ENCODE data around the gene ADAMTSL3.

The ADAMTSL3 gene, protein sequence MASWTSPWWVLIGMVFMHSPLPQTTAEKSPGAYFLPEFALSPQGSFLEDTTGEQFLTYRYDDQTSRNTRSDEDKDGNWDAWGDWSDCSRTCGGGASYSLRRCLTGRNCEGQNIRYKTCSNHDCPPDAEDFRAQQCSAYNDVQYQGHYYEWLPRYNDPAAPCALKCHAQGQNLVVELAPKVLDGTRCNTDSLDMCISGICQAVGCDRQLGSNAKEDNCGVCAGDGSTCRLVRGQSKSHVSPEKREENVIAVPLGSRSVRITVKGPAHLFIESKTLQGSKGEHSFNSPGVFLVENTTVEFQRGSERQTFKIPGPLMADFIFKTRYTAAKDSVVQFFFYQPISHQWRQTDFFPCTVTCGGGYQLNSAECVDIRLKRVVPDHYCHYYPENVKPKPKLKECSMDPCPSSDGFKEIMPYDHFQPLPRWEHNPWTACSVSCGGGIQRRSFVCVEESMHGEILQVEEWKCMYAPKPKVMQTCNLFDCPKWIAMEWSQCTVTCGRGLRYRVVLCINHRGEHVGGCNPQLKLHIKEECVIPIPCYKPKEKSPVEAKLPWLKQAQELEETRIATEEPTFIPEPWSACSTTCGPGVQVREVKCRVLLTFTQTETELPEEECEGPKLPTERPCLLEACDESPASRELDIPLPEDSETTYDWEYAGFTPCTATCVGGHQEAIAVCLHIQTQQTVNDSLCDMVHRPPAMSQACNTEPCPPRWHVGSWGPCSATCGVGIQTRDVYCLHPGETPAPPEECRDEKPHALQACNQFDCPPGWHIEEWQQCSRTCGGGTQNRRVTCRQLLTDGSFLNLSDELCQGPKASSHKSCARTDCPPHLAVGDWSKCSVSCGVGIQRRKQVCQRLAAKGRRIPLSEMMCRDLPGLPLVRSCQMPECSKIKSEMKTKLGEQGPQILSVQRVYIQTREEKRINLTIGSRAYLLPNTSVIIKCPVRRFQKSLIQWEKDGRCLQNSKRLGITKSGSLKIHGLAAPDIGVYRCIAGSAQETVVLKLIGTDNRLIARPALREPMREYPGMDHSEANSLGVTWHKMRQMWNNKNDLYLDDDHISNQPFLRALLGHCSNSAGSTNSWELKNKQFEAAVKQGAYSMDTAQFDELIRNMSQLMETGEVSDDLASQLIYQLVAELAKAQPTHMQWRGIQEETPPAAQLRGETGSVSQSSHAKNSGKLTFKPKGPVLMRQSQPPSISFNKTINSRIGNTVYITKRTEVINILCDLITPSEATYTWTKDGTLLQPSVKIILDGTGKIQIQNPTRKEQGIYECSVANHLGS (N-terminal part only)

DNA sequence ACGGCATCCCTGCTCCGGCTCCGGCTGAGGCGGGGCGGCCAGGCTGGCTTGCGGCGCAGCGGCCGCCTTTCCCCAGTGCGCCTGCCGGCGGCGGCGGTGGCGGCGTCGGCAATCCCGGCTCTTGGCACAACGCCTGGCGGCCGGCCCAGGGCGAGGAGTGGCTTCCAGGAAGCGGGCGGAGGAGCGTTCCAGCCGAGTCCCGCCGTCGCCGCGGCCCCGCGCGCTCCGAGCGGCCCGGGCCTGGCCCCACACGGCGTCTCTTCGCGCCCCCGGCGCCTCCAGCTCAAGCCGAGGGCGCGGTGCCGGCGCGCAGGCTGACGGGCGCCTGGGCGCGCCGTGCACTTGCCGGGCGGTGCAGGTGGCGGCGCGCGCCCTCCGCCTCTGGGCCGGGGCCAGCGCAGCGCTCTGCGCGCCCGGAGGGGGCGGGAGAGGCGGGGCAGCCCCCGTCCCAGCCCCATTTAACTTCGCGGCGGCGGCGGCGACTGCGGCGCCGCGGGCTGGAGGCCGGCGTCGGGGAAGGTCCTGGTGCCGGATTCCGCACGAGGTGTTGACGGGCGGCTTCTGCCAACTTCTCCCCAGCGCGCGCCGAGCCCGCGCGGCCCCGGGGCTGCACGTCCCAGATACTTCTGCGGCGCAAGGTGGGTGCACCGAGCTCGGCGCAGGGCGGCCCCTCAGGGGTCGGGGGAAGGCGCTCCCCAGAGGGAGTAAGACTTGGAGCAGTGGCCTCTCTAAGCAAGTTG is at the start of gene ADAMTSL3:
ADAMTSL3 (plus strand) TSS at position 485 of the 740 bp plus-strand sequence. CDS start 1,639 bp downstream, outside the sequence.
- peak; percentile 0 for DNase-seq

DNA sequence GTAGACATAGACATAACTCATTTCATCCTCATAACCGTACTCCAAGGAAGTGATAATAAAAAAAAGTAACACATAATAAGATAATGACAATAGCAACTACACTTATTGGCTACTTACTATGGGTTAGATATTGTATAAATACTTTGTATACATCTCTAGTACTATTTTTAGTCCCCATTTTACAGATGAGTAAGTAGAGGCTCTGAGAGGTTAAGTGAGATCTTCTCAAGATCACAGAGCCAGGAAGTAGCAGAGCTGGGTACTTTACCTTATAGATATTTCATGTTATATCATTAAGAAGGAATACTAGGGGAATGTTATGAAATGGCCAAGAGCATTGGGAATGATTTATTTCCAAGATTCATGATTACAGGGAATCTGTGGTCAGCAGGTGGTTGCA is 49.4 kb upstream of the ADAMTSL3 start:
- no peak for DNase-seq

DNA sequence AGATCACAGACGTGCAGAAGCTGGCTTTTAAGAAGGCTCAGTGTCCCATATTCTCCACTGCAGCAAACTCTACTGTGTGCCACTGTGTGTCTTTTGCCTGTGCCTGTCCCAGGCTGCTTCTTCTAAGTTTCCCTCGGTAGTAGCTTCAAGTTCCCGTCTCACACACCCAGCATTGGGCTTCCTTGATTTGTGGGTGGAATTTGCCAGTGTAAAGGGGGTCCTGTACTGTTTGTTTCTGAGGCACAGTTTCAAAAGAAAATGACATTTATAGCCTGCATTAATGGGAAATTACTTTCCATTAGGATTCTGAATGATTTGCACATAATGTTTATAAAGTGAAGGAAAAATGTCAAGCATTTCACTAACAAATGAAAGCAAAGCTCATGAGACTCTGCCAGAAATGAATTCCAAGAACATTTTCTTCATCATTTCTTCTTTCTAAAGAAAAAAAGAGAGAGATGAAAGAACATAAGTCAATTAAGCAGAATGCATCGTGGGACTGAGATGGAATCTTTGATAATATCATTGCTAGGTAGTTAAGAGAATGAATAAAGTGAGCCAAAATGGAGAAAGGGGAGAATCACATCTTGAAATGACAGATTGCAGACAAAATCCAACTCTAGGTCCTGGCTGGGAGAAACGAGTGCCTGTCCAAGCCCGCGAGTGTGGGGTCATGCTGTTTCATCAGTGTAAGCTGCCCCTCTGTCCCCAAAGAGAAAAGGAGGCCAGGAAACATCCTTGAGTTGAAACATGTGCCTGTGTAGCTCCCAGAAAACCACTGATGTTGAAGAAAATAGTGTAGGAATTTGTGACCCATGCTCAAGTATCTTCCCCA is 48.6 kb upstream of the ADAMTSL3 start:
- no peak for DNase-seq

DNA sequence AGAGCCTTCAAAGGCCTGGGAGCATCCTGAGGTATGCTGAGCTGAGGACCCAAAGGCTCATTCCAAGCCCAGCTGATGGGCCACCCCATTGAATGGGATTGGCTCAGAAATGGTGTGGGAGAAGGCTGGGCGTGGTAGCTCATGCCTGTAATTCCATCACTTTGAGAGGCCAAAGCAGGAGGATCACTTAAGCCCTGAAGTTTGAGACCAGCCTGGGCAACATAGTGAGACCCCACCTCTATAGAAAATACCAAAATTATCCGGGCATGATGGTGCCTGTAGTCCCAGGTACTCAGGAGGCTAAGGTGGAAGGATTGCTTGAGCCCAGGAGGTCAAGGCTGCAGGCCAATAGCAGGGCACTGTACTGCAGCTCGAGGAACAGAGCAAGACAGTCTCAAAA is 43.8 kb upstream of the ADAMTSL3 start:
- no peak for DNase-seq

DNA sequence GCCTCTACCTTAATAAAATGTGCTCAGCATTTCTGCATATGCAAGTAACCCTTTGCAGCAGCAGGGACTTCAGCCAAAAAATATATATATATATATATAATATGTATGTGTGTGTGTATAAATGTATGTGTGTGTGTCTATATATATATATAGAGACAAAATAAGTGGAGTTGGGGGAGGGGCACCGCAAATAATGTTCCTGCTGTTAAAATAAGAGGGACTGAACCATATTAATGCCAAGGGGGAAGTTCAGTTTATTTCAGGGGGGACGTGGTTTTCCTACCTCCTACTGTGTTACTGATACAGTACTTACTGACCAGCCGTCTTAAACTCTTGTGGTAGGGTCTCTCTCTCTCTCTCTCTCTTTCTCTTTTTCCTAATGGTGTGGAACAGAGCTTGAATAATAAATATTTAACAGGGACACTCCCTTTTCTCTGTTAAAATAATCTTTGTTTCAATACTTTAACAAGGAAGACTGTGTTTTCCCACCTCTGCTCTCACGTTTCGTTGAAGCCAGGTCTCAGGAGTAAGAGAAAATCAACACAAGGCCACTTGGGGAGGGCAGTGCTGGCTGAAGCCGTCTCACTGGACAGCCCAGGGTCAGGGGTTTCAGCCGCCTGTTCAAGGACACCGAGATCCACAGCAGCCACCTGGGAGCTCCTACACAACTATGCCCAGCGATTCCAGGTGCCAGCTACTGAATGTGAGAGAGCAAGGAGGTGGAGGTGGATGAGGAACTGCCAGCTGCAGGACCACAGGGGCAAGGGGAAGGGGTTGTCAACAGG is 42.8 kb upstream of the ADAMTSL3 start:
- DNase-seq: no peak

DNA sequence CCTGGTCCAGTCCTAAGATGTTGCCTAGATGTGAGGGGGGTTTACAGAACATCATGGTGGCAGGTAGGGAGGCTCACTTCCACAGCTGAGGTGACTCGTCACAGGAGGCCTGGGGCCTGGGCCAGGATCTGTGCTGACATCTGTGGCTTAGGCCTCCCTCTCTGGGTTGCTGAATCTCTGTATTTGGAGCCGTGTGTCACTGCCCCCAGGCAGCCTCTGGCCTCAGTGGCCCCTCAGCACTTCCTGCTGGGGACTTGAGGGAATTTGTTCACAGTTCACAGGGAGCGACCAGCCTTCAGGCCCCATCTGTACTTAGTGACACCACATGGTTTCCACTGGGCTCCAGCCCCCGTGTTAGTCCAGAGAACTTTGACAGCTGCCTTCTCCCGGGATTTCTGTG is 41.7 kb upstream of the ADAMTSL3 start:
- DNase-seq: no peak

DNA sequence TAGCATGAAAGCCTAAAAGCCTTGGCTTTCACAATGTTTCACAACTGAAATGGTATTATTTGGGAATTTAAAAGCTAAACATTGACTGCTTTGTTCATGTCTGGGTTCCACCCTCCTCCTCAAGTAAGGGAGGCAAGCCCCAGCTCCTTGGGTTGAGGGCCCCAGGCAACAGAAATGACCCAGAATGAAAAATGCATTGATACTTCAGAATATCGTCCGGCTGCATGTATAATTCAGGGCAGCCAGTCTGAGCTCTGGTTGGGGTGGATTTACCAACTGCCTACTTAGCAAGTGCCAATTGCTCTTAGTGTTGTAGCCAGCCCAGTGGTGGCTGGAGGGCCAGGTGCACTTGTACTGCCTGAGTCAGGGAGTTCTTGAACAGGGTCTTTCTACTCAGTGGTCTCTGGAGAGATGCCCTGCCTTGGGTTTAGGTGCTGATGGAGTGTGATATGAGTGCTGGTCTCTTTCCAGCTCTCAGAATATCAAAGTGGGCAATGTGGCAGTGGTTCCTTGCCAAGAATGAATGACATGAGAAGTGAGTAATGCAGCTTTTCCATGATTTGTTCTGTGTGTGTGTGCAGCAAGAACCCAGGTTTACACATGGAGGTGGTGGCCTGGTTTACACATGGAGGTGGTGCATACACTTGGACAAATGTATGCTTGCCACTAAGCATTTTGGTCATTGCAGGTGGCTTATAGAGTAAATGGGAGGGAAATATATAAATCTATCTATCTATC is 40.9 kb upstream of the ADAMTSL3 start:
- no peak for DNase-seq

DNA sequence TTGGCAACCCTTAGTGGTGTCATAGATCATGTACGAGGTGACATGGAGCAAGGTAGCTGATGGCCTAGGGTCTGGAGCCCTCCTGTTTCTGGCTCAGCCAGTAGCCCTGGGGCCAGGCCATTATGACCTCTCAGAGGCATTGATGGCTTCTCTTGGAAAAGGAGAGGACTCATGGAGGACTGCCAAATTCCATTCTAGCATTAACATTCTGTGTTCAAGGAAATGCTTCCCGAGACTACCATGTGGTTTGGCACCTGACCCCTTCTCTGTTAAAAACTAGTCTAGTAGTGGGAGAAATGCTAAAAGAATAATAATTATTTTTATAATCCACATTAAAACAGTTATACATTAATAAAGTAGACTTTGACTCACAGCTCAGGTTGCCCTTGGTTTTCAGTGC is 40.2 kb upstream of the ADAMTSL3 start:
- no peak for DNase-seq

DNA sequence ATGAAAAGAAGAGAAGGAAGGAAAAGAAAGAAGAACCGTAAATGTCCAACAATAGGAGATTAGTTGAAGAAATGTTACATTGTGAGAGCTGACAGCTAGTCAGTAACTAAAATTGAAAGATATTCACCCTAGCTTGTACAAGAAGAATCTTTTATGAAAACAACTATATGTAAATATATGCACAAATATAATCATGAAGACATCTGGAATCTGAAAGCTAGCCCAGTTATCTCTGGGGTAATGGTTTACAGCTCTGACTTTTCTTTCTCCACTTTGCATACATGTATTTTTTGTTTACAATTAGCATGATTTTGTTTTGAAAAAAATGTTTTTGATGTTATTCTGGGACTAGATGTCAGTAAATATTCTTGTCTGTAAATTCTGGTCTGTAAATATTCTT is 37.1 kb upstream of the ADAMTSL3 start:
- no peak for DNase-seq

DNA sequence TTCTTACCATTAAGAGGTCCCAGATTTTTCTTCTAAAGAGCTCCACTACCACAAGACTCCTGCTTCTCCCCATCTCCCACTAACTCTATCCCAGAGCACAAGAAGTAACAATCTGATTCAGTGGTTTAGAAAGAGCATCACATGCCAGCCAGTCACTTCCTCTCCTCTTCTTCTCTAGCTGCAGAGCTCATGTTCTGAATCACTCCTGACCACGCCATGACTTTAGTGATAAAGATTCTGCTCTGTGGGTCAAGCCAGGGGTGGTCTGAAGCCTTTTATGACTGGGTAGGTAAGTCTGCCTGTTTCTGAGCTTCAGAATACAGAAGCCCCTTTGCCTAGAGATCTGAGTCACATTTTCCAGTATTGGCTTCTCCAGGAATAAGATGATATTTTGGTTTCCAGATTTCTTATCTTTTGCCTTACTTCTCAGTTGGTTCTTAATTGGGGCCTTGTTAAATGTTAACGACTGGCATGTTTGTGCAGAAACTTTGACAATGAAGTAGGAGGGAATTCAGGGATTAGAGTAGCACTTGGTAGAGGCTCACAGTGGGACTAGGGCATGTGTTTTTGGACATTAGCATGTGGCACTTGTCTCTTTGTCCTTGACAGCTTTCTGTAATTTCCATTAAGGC is 27.6 kb upstream of the ADAMTSL3 start:
- DNase-seq: no peak

DNA sequence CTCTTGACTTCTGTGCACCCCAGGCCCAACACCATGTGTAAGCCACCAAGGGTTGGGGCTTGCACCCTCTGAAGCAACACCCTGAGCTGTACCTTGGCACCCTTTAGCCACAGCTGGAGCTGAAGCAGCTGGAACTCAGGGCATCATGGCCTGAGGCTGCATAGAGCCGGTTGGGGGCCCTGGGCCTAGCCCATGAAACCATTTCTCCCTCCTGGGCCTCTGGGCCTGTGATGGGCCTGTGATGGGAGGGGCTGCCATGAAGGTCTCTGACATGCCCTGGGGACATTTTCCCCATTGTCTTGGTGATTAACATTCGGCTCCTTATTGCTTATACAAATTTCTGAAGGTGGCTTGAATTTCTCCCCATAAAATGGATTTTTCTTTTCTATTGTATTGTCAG is 22.4 kb upstream of the ADAMTSL3 start:
- DNase-seq: no peak

DNA sequence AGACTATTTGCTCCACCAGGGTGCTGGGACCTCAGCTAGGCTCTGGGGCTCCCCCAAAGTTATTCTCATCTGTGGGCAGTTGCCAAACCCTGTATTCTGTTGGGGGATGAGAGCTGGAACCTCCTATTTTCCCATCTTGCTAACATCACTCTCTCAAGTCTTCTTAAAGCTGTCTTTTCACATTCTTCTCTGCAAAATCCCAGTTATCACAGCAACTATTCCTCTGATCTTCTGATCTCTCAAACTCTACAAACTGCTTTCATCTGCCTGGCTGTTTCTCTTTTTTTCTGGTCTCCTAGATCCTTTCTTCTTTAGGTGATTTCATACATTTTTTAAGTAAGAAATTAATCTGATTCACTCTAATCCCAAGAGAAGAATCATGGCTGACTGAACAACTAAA is 10.7 kb upstream of the ADAMTSL3 start:
- DNase-seq: no peak

DNA sequence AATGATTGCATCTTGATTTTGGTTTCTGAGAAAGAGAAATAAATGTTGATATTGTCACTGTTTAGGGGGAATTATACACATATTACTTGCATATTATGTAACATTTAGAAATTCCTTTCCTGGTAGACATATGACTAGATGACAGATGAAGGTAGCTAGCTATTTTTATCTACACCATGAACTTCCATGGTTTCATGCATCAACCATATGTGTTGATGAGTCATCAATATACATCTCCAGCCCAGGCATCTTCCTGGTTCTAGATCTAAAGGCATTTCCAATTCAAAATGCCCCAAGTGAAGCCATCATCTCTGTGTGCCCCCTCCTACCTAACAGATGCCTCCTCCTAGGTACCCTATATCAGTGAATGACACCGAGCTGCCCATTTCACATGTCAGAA is 9.5 kb upstream of the ADAMTSL3 start:
- DNase-seq: no peak

DNA sequence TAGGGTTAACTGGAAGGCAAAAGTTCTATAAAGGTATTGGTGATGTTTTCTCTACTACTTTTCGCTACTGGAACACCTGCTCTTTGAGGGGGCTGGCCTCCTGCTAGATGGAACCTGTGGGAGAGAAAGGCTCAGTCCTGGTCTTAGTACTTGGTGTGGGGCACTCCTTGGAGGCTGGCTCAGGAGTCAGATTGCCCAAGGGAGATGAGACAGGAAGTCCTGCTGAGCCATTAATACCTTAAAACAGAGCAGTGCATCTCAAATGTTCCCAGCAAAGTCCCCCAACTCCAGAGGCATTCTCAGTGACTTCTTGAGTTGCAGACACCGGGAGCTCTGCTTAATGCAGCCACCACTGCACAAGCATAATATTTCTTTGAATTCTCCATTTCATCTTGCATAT is 3.1 kb upstream of the ADAMTSL3 start:
- DNase-seq: no peak

DNA sequence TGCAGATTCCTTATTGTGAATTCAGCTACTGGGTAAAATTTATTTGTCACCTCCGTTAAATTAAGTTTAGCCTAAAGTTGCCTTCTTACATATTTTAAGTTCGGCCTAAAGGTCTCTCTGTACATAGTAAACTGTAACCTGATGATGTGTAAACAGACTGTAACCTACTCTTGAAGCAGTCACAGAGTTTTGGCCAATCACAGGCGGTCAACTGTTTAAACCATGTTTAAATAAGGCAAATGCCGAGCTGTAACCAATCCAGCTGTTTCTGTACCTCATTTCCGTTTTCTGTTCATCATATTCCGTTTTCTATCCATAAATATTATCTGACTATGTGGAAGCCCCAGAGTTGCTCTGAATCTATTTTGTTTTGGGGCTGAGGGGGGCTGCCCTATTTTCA is 2.4 kb upstream of the ADAMTSL3 start:
- no peak for DNase-seq

DNA sequence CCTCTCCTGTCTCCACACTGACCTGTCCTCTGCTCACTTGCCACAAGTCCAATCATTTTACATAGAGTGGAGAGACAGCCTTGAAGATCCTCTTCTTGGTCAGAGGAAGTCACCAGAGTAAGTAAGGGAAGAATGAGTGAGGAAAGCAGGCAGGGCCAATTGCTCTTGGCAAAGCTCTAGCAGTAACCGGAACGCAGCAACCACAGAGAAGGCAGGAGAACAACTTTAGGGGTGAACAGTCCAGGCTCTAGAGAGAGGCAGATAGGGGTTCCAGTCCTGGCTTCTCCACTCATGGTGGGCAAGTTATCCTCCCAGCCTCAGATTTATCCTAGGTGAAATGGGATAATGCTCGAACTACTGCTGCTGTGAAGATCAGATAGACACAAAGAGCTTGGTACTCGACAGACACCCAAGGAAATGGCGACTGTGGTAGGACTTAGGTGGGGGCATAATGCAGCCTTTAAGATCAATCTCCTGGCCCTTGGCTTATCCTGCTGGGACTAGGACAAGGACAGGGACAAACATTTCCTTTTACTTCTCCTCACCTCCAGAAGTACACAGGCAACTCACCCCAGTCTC is 1.2 kb upstream of the ADAMTSL3 start:
- no peak for DNase-seq

DNA sequence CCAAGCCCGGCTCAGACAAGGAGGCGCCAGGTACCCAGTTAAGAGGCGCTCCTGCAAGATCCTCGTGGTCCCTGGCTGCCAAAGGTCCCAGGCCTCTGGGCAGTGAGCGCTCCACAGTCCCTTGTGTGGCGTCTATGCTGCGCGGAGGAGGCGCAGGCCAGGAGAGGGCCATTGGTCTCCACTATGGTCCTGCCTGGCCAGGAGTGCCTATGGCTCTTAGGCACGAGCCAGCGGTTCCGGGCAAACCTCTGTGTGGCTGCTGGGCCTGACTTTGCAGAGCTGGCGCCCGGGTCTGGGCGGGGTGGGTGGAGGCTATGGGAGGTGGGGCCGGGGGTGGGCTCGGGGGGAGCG is 660 bp upstream of the ADAMTSL3 start:
- DNase-seq: no peak

DNA sequence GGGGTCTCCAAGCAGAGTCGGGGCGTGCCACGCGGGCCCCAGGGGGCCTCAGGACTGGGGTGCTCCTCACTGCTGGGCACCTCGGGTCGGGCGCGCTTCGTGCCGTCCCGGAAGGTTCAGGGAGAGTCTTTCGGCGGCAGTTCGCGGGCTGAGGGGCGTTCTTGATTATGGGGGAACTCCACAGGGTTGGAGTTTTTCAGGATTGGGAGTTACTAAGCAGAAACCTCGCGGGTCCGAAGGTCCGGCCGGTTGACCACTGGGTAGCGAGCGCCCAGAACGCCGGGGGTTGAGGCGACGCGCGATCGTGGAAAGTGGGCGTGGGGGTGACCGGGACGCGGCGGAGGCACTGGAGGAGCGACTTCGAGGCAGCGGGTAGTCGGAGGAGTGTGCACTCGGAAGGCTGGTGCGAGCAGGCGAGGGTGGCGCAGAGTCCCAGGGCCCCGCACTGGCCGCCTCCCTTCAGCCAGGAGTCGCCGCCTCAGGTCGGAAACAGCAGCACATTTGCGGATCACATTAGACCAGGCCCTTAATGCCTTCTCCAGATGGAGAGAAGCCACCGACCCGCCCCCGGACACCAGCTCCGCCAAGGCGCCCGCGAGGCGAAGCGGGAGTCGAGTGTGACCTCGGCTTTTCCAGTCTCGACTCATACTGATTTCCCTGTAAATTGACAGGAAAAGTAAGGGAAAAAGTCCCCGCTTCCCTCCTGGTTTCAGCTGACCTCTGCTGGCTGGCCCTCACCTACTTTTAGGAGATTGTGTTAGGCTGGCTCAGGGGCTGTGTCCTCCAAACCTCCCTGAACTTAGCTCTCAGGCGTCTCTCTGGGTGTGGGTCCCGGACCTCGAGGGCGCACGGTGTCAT is 685 bp downstream of the ADAMTSL3 start:
- no peak for DNase-seq

Data from DMS 273 treated with DMSO at 0.1 percent for 48 hours (cell line).